Keratinocyte (primary cell): Measurements from ENCODE around the gene JAK1. TPM values are rescaled to one million over a fixed set of nuclear protein-coding genes. Genes with fewer than 3 reads are reported as not detected.

Experiments
- DNase-seq: peaks from one replicate; pipeline ENCODE4 v3.0.0-alpha.2; 2011; ENCODE audit warnings: low read depth, missing footprints, low spot score
- FAIRE-seq: peaks from 2 replicates; lab custom pipeline; 2011; peaks lifted over from hg19 to GRCh38; lab: Jason Lieb, UNC
- H2AFZ ChIP-seq: 2 replicates; pipeline ENCODE4 v1.6.0; 2012; ENCODE audit warnings: low read length, control low read depth, inconsistent platforms; ENCODE audit not compliant: control insufficient read depth
- H3K27ac ChIP-seq: 2 replicates; pipeline ENCODE4 v1.5.1; 2011; ENCODE audit warnings: low read length; ENCODE audit not compliant: control insufficient read depth, insufficient read depth
- H3K27me3 ChIP-seq: 3 replicates; pipeline ENCODE4 v1.6.0; 2011; ENCODE audit warnings: low read length; ENCODE audit not compliant: control insufficient read depth, insufficient read depth; ENCODE audit errors: extremely low read depth
- H3K36me3 ChIP-seq, 2 experiments: 2 replicates in 1 of 2; 3 replicates in 1 of 2; pipeline ENCODE4 v1.5.1; 2011; ENCODE audit warnings: low read length in 2 of 2, mild to moderate bottlenecking in 1 of 2; ENCODE audit not compliant: control insufficient read depth in 2 of 2, insufficient read depth in 2 of 2; ENCODE audit errors: extremely low read depth in 1 of 2
- H3K4me1 ChIP-seq: 3 replicates; pipeline ENCODE4 v1.5.1; 2011; ENCODE audit warnings: low read length; ENCODE audit not compliant: control insufficient read depth, insufficient read depth; ENCODE audit errors: extremely low read depth
- H3K4me2 ChIP-seq: 3 replicates; pipeline ENCODE4 v1.6.0; 2011; ENCODE audit warnings: low read depth, low read length; ENCODE audit not compliant: control insufficient read depth, insufficient read depth; ENCODE audit errors: extremely low read depth
- H3K4me3 ChIP-seq, 3 experiments: fragments of 200-600 bp in 1 of 3; sonication (generic) in 1 of 3; 2 replicates in 2 of 3; 3 replicates in 1 of 3; pipeline ENCODE4 v1.5.1; 2011 to 2016; ENCODE audit warnings: low read length in 3 of 3, mild to moderate bottlenecking in 3 of 3, control low read depth in 2 of 3, inconsistent platforms in 1 of 3, low read depth in 1 of 3, mixed read lengths in 1 of 3, mixed run types in 1 of 3, moderate library complexity in 1 of 3; ENCODE audit not compliant: control insufficient read depth in 2 of 3, insufficient read depth in 2 of 3; ENCODE audit errors: extremely low read depth in 1 of 3
- H3K79me2 ChIP-seq: 2 replicates; pipeline ENCODE4 v1.6.0; 2012; ENCODE audit warnings: low read length; ENCODE audit not compliant: control insufficient read depth, insufficient read depth
- H3K9ac ChIP-seq: 3 replicates; pipeline ENCODE4 v1.6.0; 2011; ENCODE audit warnings: low read length; ENCODE audit not compliant: control insufficient read depth, insufficient read depth; ENCODE audit errors: extremely low read depth
- H3K9me1 ChIP-seq: 3 replicates; pipeline ENCODE4 v1.6.0; 2011; ENCODE audit warnings: low read length; ENCODE audit not compliant: control insufficient read depth, insufficient read depth; ENCODE audit errors: extremely low read depth
- H3K9me3 ChIP-seq: 2 replicates; pipeline ENCODE4 v1.5.1; 2012; ENCODE audit warnings: low read depth, low read length; ENCODE audit not compliant: control insufficient read depth
- H4K20me1 ChIP-seq: 3 replicates; pipeline ENCODE4 v1.6.0; 2011; ENCODE audit warnings: low read length; ENCODE audit not compliant: control insufficient read depth, insufficient read depth; ENCODE audit errors: extremely low read depth
- EZH2 ChIP-seq: IDR thresholded peaks from one replicate; pipeline ENCODE4 v1.6.1; 2012; ENCODE audit warnings: inconsistent platforms, mild to moderate bottlenecking, low read length, moderate library complexity
- dilution Hi-C: fragments of 300-500 bp; cut with MboI; formaldehyde crosslinking; loops from one replicate; pipeline ENCODE4 v1.7.0; 2020; ENCODE audit warnings: low sequenced_read_pairs; ENCODE audit not compliant: extremely low pct_ligation_motif_present
- polyA plus RNA-seq, 5 experiments: library from polyadenylated mRNA; depleted of rRNA in 3 of 5; stranded (reverse) in 3 of 5; stranded (forward) in 1 of 5; unstranded in 1 of 5; fragments of >200 nt; gene quantifications; 1 replicate in 1 of 5; 2 replicates in 3 of 5; 3 replicates in 1 of 5; pipeline versions ENCODE4 v1.2.1 to v1.2.3, GENCODE V29; 2011 to 2012; ENCODE audit warnings: missing spikeins in 2 of 5, low read depth in 1 of 5, low replicate concordance in 1 of 5
- TF ChIP-seq, protein P1 (sequence below), 3 experiments: IDR thresholded peaks in 1 of 3; conservative IDR thresholded peaks in 1 of 3; optimal IDR thresholded peaks in 1 of 3; 2 replicates in 2 of 3; 3 replicates in 1 of 3; pipeline versions ENCODE3 to v1.5.1; 2011; ENCODE audit warnings: low read length in 3 of 3, mild to moderate bottlenecking in 3 of 3, moderate library complexity in 2 of 3, control low read depth in 1 of 3, inconsistent platforms in 1 of 3; ENCODE audit not compliant: insufficient read depth in 2 of 3; ENCODE audit errors: extremely low read depth in 1 of 3

JAK1 gene
- polyA plus RNA-seq, 1 donor (not counting 4 experiments of a cell fraction or from before 2014, with no cell fraction given) = 50.9 TPM

DNA sequence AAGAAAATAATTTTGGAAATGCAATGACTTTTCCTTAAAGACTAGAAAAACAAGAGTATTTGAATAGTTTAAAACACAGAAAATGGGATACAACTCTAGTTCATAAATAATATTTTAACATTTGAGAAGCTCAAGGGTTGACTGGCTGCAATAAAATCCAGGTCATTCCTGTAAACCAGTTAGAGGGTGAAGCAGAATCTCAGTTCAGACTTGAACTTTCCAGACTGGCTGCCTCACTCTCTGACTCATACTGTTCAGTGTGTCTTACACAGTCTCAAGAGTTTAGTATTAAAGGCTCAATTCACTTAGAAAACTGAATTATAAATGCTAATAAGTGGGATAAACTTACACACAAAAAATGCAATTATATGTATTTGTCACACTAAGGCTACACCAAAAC lies 131.6 kb downstream of the JAK1 start:
- FAIRE-seq (peak; percentile 67), DNase-seq (no peak)
- Histone ChIP-seq H3K27me3 (no peaks in the 10 kb centered on the region), H3K9ac (no peak overlapping the region), H3K4me2 (no peak overlapping the region), H3K36me3 (peaks cover 23 to 27% of the 10 kb centered on the region in 2 experiments), H3K79me2 (no peaks in the 10 kb centered on the region), H4K20me1 (no peaks in the 10 kb centered on the region), H3K4me1 (peaks cover 7% of the 10 kb centered on the region), H3K9me1 (no peaks in the 10 kb centered on the region), H3K27ac (no peak overlapping the region), H2AFZ (no peak overlapping the region), H3K4me3 (no peak overlapping the region), H3K9me3 (no peaks in the 10 kb centered on the region)
- TF ChIP-seq EZH2 = no peak
- TF ChIP-seq, protein P1, sequence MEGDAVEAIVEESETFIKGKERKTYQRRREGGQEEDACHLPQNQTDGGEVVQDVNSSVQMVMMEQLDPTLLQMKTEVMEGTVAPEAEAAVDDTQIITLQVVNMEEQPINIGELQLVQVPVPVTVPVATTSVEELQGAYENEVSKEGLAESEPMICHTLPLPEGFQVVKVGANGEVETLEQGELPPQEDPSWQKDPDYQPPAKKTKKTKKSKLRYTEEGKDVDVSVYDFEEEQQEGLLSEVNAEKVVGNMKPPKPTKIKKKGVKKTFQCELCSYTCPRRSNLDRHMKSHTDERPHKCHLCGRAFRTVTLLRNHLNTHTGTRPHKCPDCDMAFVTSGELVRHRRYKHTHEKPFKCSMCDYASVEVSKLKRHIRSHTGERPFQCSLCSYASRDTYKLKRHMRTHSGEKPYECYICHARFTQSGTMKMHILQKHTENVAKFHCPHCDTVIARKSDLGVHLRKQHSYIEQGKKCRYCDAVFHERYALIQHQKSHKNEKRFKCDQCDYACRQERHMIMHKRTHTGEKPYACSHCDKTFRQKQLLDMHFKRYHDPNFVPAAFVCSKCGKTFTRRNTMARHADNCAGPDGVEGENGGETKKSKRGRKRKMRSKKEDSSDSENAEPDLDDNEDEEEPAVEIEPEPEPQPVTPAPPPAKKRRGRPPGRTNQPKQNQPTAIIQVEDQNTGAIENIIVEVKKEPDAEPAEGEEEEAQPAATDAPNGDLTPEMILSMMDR (optimal IDR thresholded peaks at IDR 0.05 in 1 of 3, IDR thresholded peaks at IDR 0.05 in 1 of 3, conservative IDR thresholded peaks at IDR 0.05 in 1 of 3; ENCODE audit: extremely low read depth in 1 of 3, insufficient read depth in 2 of 3, low read length in 3 of 3) = no peak
- dilution Hi-C loops = no loop called here

DNA sequence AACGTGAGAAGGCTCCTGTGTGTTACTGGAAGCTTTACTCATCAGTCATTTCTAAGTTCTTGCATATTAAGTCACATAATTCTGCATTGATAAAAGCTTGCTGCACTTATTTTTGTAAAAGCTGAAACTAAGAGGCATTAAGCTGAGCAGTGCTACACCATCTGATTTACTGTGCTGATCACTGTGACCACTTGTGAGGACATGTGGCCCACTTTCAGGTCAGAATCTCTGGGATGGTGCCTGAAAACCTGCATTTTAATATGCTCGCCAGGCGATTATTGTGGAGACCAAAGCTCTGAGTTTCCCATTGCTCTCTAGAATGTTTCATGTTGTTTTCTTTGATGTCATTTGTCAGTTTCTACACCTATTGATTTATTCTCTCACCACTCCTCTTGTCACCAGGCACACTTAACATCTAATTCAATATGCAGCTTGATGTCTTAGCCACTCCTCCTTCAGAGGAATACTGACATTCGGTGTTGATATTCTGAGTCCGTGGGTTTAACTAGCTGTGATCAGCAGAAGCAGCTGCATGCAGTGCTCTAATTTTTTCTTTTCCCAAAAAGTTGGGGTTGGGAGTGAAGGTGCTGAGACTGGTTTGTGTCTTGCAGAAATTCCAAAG lies 136.2 kb downstream of the JAK1 start:
- DNase-seq = no peak
- dilution Hi-C loops = no loop called here
- H3K4me1 ChIP-seq = peaks cover 7% of the 10 kb centered on the region
- no peaks in the 10 kb centered on the region for H3K9me3 ChIP-seq
- peaks cover 10 to 11% of the 10 kb centered on the region in 2 experiments for H3K36me3 ChIP-seq
- no peak overlapping the region for H2AFZ ChIP-seq
- H3K27me3 ChIP-seq = no peaks in the 10 kb centered on the region
- TF ChIP-seq EZH2 = no peak
- TF ChIP-seq, protein P1 (optimal IDR thresholded peaks at IDR 0.05 in 1 of 3, IDR thresholded peaks at IDR 0.05 in 1 of 3, conservative IDR thresholded peaks at IDR 0.05 in 1 of 3; ENCODE audit: extremely low read depth in 1 of 3, insufficient read depth in 2 of 3, low read length in 3 of 3) = no peak
- no peak overlapping the region for H3K27ac ChIP-seq
- no peaks in the 10 kb centered on the region for H3K9me1 ChIP-seq
- H4K20me1 ChIP-seq = no peaks in the 10 kb centered on the region
- H3K4me3 ChIP-seq = no peak overlapping the region
- H3K4me2 ChIP-seq = no peak overlapping the region
- FAIRE-seq = no peak
- no peaks in the 10 kb centered on the region for H3K79me2 ChIP-seq
- no peak overlapping the region for H3K9ac ChIP-seq
